Measurements from ENCODE around the gene HOXC10.

The HOXC10 gene

GRCh38 chr12:53965281-53966084, 19.5 kb upstream of the HOXC10 start:
- H3K4me3 ChIP-seq (ENCODE audit: low read depth, low read length): no peak overlapping the region
- DNase-seq (ENCODE audit: low read depth): no peak
- in situ Hi-C loops (cut with HindIII; ENCODE audit: low sequenced_read_pairs): no loop called here
- TF ChIP-seq CTCF (IDR thresholded peaks at IDR 0.05; ENCODE audit: low read depth, low read length, missing control alignments): no peak

GRCh38 chr12:53966085-53966384, 18.9 kb upstream of the HOXC10 start:
- in situ Hi-C loops (cut with HindIII; ENCODE audit: low sequenced_read_pairs): no loop called here
- no peak overlapping the region for H3K4me3 ChIP-seq (ENCODE audit: low read depth, low read length)
- no peak for DNase-seq (ENCODE audit: low read depth)
- TF ChIP-seq CTCF (IDR thresholded peaks at IDR 0.05; ENCODE audit: low read depth, low read length, missing control alignments): no peak

- no peak overlapping the region for H3K4me3 ChIP-seq (ENCODE audit: low read depth, low read length)
- no peak for DNase-seq (ENCODE audit: low read depth)
- in situ Hi-C loops (cut with HindIII; ENCODE audit: low sequenced_read_pairs): no loop called here
- TF ChIP-seq CTCF (IDR thresholded peaks at IDR 0.05; ENCODE audit: low read depth, low read length, missing control alignments): no peak
Observed at GRCh38 chr12:53966385-53967133, 18.4 kb upstream of the HOXC10 start.

- no peak overlapping the region for H3K4me3 ChIP-seq (ENCODE audit: low read depth, low read length)
- in situ Hi-C loops (cut with HindIII; ENCODE audit: low sequenced_read_pairs): no loop called here
- no peak for DNase-seq (ENCODE audit: low read depth)
- no peak for TF ChIP-seq CTCF (IDR thresholded peaks at IDR 0.05; ENCODE audit: low read depth, low read length, missing control alignments)
Observed at GRCh38 chr12:53967421-53967925, 17.5 kb upstream of the HOXC10 start.

GRCh38 chr12:53968214-53969127, 16.5 kb upstream of the HOXC10 start:
- no peak for DNase-seq (ENCODE audit: low read depth)
- H3K4me3 ChIP-seq (ENCODE audit: low read depth, low read length): no peak overlapping the region
- no peak for TF ChIP-seq CTCF (IDR thresholded peaks at IDR 0.05; ENCODE audit: low read depth, low read length, missing control alignments)
- in situ Hi-C loops (cut with HindIII; ENCODE audit: low sequenced_read_pairs): no loop called here

All from astrocyte of the cerebellum (primary cell).